Endothelial cell of umbilical vein (primary cell): ENCODE measurements around the gene SYNE3. TPM values are rescaled to one million over a fixed set of nuclear protein-coding genes. Genes with fewer than 3 reads are reported as not detected.

Experiments
- BruUV-seq: library from RNA; stranded (reverse); fragments of 400-500 nt; replicated peaks from 2 replicates; lab custom pipeline; 2021; lab: Mats Ljungman, UMichigan
- CTCF ChIA-PET: fragments of 300-600, 350-600 bp; sonication (Branson Sonifier 250); formaldehyde crosslinking; loops from one replicate; lab custom pipeline; 2021; ENCODE audit warnings: antibody characterized with exemption, inconsistent platforms; lab: Charles Lee
- POLR2A ChIA-PET: fragments of 300-600, 350-600 bp; sonication (Branson Sonifier 250); formaldehyde crosslinking; loops from one replicate; lab custom pipeline; 2021; ENCODE audit warnings: antibody characterized with exemption, inconsistent platforms; lab: Charles Lee
- DNase-seq: peaks from one replicate; pipeline ENCODE4 v3.0.0-alpha.2; 2011; ENCODE audit warnings: low read depth, low spot score
- FAIRE-seq: peaks from 2 replicates; lab custom pipeline; 2011; peaks lifted over from hg19 to GRCh38; lab: Jason Lieb, UNC
- H2AFZ ChIP-seq: 2 replicates; pipeline ENCODE4 v1.6.0; 2012; ENCODE audit warnings: low read depth, low read length, control low read depth, inconsistent platforms
- H3K27ac ChIP-seq: 2 replicates; pipeline ENCODE4 v1.5.1; 2011; ENCODE audit warnings: low read depth, mild to moderate bottlenecking, control low read depth, low read length, moderate library complexity; ENCODE audit not compliant: insufficient read depth
- H3K27me3 ChIP-seq, 2 experiments: 2 replicates each; pipeline versions ENCODE4 v1.6.0 to v1.6.1; 2011; ENCODE audit warnings: low read length in 2 of 2, mixed read lengths in 1 of 2; ENCODE audit not compliant: control insufficient read depth in 2 of 2, insufficient read depth in 2 of 2
- H3K36me3 ChIP-seq, 2 experiments: 2 replicates in 1 of 2; 3 replicates in 1 of 2; pipeline ENCODE4 v1.5.1; 2011; ENCODE audit warnings: low read length in 2 of 2, mild to moderate bottlenecking in 1 of 2, moderate library complexity in 1 of 2; ENCODE audit not compliant: control insufficient read depth in 2 of 2, insufficient read depth in 2 of 2; ENCODE audit errors: extremely low read depth in 1 of 2
- H3K4me1 ChIP-seq: 3 replicates; pipeline ENCODE4 v1.5.1; 2011; ENCODE audit warnings: mild to moderate bottlenecking, low read length; ENCODE audit not compliant: control insufficient read depth, insufficient read depth; ENCODE audit errors: extremely low read depth
- H3K4me2 ChIP-seq: 2 replicates; pipeline ENCODE4 v1.6.1; 2011; ENCODE audit warnings: low read length, control low read depth, mixed read lengths; ENCODE audit not compliant: insufficient read depth
- H3K4me3 ChIP-seq, 3 experiments: fragments of 200-600 bp in 1 of 3; sonication (generic), shearing (Covaris generic) in 1 of 3; replicated peaks in 1 of 3; 2 replicates each; pipeline ENCODE4 v1.5.1; 2011 to 2016; ENCODE audit warnings: control low read depth in 3 of 3, low read length in 3 of 3, mild to moderate bottlenecking in 2 of 3, inconsistent platforms in 1 of 3, low read depth in 1 of 3, moderate library complexity in 1 of 3; ENCODE audit not compliant: insufficient read depth in 1 of 3
- H3K79me2 ChIP-seq: 2 replicates; pipeline ENCODE4 v1.6.0; 2012; ENCODE audit warnings: low read length, inconsistent platforms; ENCODE audit not compliant: control insufficient read depth, insufficient read depth
- H3K9ac ChIP-seq: replicated peaks from 2 replicates; pipeline ENCODE3; 2011; ENCODE audit warnings: low read length, control low read depth; ENCODE audit not compliant: insufficient read depth; ENCODE audit errors: extremely low read depth
- H3K9me1 ChIP-seq: replicated peaks from 3 replicates; pipeline ENCODE4 v1.6.0; 2011; ENCODE audit warnings: mild to moderate bottlenecking, low read length; ENCODE audit not compliant: control insufficient read depth, insufficient read depth; ENCODE audit errors: extremely low read depth
- H3K9me3 ChIP-seq: replicated peaks from 2 replicates; pipeline ENCODE4 v1.5.1; 2012; ENCODE audit warnings: low read length, inconsistent platforms; ENCODE audit not compliant: control insufficient read depth, insufficient read depth
- H4K20me1 ChIP-seq: replicated peaks from 2 replicates; pipeline ENCODE3; 2011; ENCODE audit warnings: mild to moderate bottlenecking, low read length; ENCODE audit not compliant: control insufficient read depth, insufficient read depth; ENCODE audit errors: extremely low read depth
- EZH2 ChIP-seq: IDR thresholded peaks from 2 replicates; pipeline ENCODE4 v1.6.1; 2012; ENCODE audit warnings: borderline replicate concordance, low read depth, mild to moderate bottlenecking, moderate library complexity, low read length, inconsistent platforms; ENCODE audit not compliant: severe bottlenecking
- JUN ChIP-seq: IDR thresholded peaks from 2 replicates; pipeline ENCODE4 v1.6.1; 2011; ENCODE audit warnings: borderline replicate concordance, low read depth; ENCODE audit not compliant: insufficient read length, insufficient read depth
- MYC ChIP-seq: IDR thresholded peaks from one replicate; pipeline ENCODE4 v1.6.1; 2011; ENCODE audit warnings: mild to moderate bottlenecking, low read depth, low read length
- dilution Hi-C: fragments of 300-500 bp; cut with MboI; formaldehyde crosslinking; loops from one replicate; pipeline ENCODE4 v1.15.0; 2019; ENCODE audit warnings: low sequenced_read_pairs; ENCODE audit not compliant: extremely low pct_ligation_motif_present
- intact Hi-C: fragments of 100-400 bp; cut with micrococcal nuclease; formaldehyde crosslinking; loops from one replicate; pipeline ENCODE4 v1.10.0; 2022
- polyA plus RNA-seq, 4 experiments: library from polyadenylated mRNA; depleted of rRNA in 3 of 4; stranded (reverse) in 3 of 4; unstranded in 1 of 4; fragments of >200 nt; gene quantifications; 2 replicates each; pipeline versions ENCODE4 v1.2.1 to v1.2.3, GENCODE V29; 2011 to 2012; ENCODE audit warnings: missing spikeins in 1 of 4
- total RNA-seq: library from RNA; stranded (reverse); gene quantifications from 2 replicates; pipeline ENCODE4 v1.2.3, GENCODE V29; 2021
- TF ChIP-seq, protein P1 (sequence below), 2 donors: IDR thresholded peaks; 1 replicate in 1 of 2; 2 replicates in 1 of 2; pipeline ENCODE4 v1.5.1; 2011; ENCODE audit warnings: low read length in 2 of 2, mild to moderate bottlenecking in 2 of 2, moderate library complexity in 2 of 2, control low read depth in 1 of 2, inconsistent platforms in 1 of 2, low read depth in 1 of 2; ENCODE audit not compliant: insufficient read depth in 1 of 2; ENCODE audit errors: extremely low read depth in 1 of 2

SYNE3 gene
- total and polyA plus RNA-seq, 2 donors (not counting 3 experiments of a cell fraction or from before 2014, with no cell fraction given), result 3.0 to 18.8 TPM

- DNase-seq (no peak), FAIRE-seq (no peak)
Observed at GRCh38 chr14:95498622-95499353, 17.7 kb downstream of the SYNE3 start.

More at GRCh38 chr14:95498622-95499353, 17.7 kb downstream of the SYNE3 start:
- no peak overlapping the region for H3K4me2 ChIP-seq
- H3K27ac ChIP-seq, result no peak overlapping the region
- ChIA-PET POLR2A (no interaction called here), CTCF (no interaction called here)
- no peaks in the 10 kb centered on the region for H3K79me2 ChIP-seq
- no peak overlapping the region for H3K9ac ChIP-seq
- dilution Hi-C loops, result no loop called here
- no peak overlapping the region for H3K4me3 ChIP-seq
- no peaks in the 10 kb centered on the region for H3K36me3 ChIP-seq
- H3K9me3 ChIP-seq, result no peaks in the 10 kb centered on the region
- TF ChIP-seq MYC (no peak), EZH2 (no peak), JUN (no peak)
- TF ChIP-seq, protein P1, sequence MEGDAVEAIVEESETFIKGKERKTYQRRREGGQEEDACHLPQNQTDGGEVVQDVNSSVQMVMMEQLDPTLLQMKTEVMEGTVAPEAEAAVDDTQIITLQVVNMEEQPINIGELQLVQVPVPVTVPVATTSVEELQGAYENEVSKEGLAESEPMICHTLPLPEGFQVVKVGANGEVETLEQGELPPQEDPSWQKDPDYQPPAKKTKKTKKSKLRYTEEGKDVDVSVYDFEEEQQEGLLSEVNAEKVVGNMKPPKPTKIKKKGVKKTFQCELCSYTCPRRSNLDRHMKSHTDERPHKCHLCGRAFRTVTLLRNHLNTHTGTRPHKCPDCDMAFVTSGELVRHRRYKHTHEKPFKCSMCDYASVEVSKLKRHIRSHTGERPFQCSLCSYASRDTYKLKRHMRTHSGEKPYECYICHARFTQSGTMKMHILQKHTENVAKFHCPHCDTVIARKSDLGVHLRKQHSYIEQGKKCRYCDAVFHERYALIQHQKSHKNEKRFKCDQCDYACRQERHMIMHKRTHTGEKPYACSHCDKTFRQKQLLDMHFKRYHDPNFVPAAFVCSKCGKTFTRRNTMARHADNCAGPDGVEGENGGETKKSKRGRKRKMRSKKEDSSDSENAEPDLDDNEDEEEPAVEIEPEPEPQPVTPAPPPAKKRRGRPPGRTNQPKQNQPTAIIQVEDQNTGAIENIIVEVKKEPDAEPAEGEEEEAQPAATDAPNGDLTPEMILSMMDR (IDR thresholded peaks at IDR 0.05; ENCODE audit: extremely low read depth in 1 of 2, insufficient read depth in 1 of 2, low read depth in 1 of 2, low read length in 2 of 2), result no peak
- H2AFZ ChIP-seq, result no peak overlapping the region
- intact Hi-C loops, result no loop called here
- H3K4me1 ChIP-seq, result peaks cover 36% of the 10 kb centered on the region
- H3K27me3 ChIP-seq, result no peaks in the 10 kb centered on the region
- no TSS peak for BruUV-seq
- no peaks in the 10 kb centered on the region for H3K9me1 ChIP-seq
- H4K20me1 ChIP-seq, result no peaks in the 10 kb centered on the region
